D721Med (cell line): ENCODE measurements around the gene RAC2.

Experiments used
- DNase-seq: peaks from one replicate; pipeline ENCODE4 v3.0.0; 2011; ENCODE audit warnings: low spot score; ENCODE audit not compliant: insufficient read length
- FAIRE-seq: peaks from 2 replicates; lab custom pipeline; 2011; peaks lifted over from hg19 to GRCh38; lab: Jason Lieb, UNC
- TF ChIP-seq, protein P1 (sequence below): IDR thresholded peaks from 2 replicates; pipeline ENCODE4 v1.5.1; 2012; ENCODE audit warnings: mild to moderate bottlenecking, control low read depth; ENCODE audit not compliant: insufficient read depth; ENCODE audit errors: missing control alignments

RAC2 gene

DNA sequence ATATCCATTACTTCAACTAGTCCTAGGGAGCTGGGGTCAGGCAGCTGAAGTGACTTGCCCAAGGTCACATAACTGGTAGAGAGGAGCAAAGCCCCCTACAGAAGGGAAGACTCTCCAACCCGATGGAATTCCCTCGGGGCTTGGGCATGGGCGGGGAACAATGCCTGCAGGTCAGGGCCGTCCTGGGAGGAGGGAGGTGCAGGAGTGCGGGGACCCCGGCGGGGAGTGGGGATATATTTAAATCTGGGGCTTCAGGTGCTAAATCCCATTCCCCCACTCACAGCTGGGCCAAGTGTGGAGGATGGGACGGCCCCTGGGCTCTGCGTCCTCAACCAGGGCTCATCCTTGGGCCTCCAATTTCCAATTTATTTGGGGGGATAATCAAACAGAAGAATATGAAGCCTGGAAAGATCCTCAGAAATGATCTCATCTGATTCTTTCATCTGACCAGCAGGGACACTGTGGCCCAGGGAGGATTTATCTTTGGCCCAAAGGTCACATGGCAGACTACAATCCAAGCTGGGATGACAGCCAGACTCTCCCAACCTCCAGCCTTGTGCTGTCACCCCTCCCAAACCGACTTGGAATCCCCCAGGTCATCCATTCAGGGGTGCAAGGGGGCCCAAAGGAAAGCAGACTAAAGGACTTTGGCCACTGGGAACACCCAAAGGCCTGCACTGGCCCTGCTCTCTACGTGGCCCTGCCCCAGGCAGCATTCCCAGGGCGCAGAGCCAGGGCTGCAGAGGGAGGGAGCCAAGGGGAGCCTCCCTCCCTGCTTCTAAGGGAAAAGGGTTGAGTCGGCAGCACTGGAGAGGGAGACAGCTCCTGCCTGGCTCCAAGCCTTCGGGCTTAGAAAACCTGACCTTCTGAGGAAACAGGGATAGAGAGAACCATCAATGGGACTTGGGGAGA, 47.3 kb downstream of the RAC2 start:
- TF ChIP-seq, protein P1, sequence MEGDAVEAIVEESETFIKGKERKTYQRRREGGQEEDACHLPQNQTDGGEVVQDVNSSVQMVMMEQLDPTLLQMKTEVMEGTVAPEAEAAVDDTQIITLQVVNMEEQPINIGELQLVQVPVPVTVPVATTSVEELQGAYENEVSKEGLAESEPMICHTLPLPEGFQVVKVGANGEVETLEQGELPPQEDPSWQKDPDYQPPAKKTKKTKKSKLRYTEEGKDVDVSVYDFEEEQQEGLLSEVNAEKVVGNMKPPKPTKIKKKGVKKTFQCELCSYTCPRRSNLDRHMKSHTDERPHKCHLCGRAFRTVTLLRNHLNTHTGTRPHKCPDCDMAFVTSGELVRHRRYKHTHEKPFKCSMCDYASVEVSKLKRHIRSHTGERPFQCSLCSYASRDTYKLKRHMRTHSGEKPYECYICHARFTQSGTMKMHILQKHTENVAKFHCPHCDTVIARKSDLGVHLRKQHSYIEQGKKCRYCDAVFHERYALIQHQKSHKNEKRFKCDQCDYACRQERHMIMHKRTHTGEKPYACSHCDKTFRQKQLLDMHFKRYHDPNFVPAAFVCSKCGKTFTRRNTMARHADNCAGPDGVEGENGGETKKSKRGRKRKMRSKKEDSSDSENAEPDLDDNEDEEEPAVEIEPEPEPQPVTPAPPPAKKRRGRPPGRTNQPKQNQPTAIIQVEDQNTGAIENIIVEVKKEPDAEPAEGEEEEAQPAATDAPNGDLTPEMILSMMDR, result no peak
- FAIRE-seq (no peak), DNase-seq (no peak)

DNA sequence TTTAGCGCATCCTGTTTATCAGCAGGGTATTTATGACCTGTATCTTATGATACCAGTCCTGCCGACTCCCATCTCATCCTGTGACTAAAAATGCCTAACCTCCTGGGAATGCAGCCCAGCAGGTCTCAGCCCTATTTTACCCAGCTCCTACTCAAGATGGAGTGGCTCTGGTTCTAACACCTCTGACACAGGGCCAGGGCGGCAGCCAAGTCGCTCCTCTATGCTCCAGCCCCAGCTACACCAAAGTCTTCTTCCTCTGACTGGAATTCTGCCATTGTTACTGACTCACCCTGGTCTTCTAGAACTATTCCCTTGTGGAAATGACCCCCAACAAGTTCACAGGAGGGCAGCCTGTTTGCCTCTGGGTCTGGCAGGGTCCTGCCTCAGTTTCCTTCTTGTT, 48.1 kb downstream of the RAC2 start:
- TF ChIP-seq, protein P1, result no peak
- DNase-seq, result no peak
- FAIRE-seq, result no peak

DNA sequence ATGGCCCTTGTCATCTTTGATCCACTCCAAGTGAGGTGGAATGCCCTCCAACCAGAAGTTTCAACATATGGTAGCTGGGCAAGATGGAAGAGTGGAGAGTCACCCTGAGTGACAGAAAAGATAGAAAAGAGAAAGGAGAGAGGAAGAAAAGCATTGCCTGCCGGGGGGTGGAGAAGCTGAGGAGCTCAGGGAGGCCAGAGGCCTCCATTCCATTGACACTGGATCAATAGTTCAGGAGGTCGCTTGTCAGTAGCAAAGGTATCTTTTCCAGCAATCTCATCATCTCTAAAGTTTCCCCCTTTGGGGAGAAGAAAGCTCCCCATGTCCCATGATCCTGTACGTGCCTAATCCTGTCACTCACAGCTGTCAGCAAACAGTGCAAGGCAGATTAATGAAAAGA, 49.3 kb downstream of the RAC2 start:
- TF ChIP-seq, protein P1, result no peak
- DNase-seq, result no peak
- no peak for FAIRE-seq

DNA sequence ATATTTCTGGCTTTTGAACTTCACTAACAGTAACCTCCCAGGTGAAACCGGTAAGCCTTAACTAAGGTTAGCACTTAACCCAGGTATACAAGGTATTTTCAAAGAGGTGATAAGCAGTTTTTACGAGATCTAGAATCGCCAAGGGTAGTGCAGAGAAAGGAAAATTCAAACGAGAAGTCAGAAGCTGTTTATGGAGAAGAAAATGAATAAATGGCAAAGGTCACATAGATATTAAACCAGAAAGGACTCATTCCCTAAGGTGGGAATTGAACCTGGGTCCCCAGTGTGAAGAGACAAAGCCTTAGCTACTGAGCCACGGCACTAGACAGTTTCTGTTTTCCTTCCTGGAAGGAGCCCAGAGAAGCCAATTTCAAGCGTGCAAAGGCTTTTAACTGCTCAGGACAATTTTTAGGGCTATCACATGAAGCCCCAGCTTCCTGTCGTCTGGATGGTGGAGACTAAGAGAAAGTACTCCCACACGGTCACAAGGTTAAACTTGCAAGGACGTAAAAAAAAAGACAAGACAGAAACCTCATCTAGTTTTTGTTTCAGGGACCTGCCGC, 50.4 kb downstream of the RAC2 start:
- TF ChIP-seq, protein P1, result no peak
- no peak for DNase-seq
- FAIRE-seq, result no peak

DNA sequence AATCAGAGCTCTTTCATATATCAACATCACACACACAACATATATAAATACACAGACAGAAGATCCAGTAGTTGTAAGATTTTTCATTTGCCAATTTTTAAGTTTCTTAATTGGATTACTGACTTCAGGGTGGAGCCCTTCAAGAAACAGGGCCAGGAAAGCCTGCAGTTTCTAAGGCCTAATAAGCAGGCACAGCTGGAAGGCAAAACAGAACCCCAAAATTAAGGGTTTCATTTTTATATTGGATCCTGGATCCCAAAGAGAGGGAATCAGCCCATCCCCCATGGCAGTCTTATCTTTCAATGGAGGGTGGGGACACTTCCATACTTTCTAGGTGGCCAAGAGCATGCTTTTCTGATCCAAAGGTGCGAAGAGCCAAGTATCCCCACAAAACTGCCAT, 51.3 kb downstream of the RAC2 start:
- DNase-seq (no peak), FAIRE-seq (no peak)
- TF ChIP-seq, protein P1, result no peak

DNA sequence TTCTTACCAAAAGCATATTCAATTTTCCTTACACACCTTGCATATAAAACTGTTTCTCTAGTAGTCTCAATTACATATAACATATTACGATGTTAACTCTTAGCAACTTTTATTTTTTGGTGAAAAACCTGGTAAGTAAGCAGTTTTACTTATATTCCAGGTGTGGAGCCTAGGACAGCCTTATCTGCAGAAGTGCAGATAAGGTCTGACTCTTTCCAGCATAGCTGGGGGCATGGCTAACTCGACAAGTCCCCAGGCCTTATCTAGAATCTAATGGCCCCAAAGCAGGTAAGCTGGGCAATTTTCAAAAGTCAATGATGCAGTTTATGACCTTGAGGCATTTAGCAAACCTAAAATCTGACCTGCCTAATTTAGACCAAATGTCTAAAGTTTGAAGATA, 51.9 kb downstream of the RAC2 start:
- TF ChIP-seq, protein P1, result no peak
- no peak for DNase-seq

More for the DNA sequence above, 51.9 kb downstream of the RAC2 start:
- FAIRE-seq, result no peak
